ENCODE data around the gene PSMD11. TPM values are rescaled to one million over a fixed set of nuclear protein-coding genes. Genes with fewer than 3 reads are reported as not detected.

PSMD11 gene
- total RNA-seq, 4 donors from 2014 or later = 33.2 to 74.3 (median 52.5) TPM

GRCh38 chr17:32493976-32494513, 49.7 kb downstream of the PSMD11 start:
- H3K36me3 ChIP-seq = peaks cover 0 to 5% (median 0%) of the 10 kb centered on the region in 3 donors
- no peak for TF ChIP-seq POLR2A (IDR thresholded peaks at IDR 0.05)
- TF ChIP-seq CTCF (IDR thresholded peaks at IDR 0.05) = no peak
- no peaks in the 10 kb centered on the region for H3K9me3 ChIP-seq
- no peak overlapping the region for H3K4me3 ChIP-seq
- peak in 1 of 3 donors; percentile 37 for DNase-seq
- peak overlapping the region in 1 of 4 donors; percentile 74 for H3K27ac ChIP-seq
- no peaks in the 10 kb centered on the region for H3K27me3 ChIP-seq
- H3K4me1 ChIP-seq = peaks cover 0 to 24% (median 9%) of the 10 kb centered on the region in 4 donors

GRCh38 chr17:32494621-32495358, 50.5 kb downstream of the PSMD11 start:
- peak in 1 of 3 donors; percentile 39 for DNase-seq
- H3K27ac ChIP-seq = peak overlapping the region in 1 of 4 donors; percentile 17
- no peak overlapping the region for H3K4me3 ChIP-seq
- no peaks in the 10 kb centered on the region for H3K9me3 ChIP-seq
- H3K36me3 ChIP-seq = peaks cover 0 to 5% (median 0%) of the 10 kb centered on the region in 3 donors
- no peak for TF ChIP-seq POLR2A (IDR thresholded peaks at IDR 0.05)
- no peak for TF ChIP-seq CTCF (IDR thresholded peaks at IDR 0.05)
- no peaks in the 10 kb centered on the region for H3K27me3 ChIP-seq
- peaks cover 0 to 21% (median 9%) of the 10 kb centered on the region in 4 donors for H3K4me1 ChIP-seq

GRCh38 chr17:32495359-32496231, 51.3 kb downstream of the PSMD11 start:
- Histone ChIP-seq H3K4me3 (peak overlapping the region in 1 of 4 donors; percentile 3), H3K9me3 (no peaks in the 10 kb centered on the region), H3K36me3 (peaks cover 0 to 5% (median 0%) of the 10 kb centered on the region in 3 donors), H3K4me1 (peaks cover 0 to 19% (median 9%) of the 10 kb centered on the region in 4 donors), H3K27me3 (no peaks in the 10 kb centered on the region), H3K27ac (peak overlapping the region in 1 of 4 donors; percentile 17)
- no peak for TF ChIP-seq POLR2A (IDR thresholded peaks at IDR 0.05)
- peak in 1 of 3 donors; percentile 47 for DNase-seq

GRCh38 chr17:32496395-32497073, 52.2 kb downstream of the PSMD11 start:
- peak in 1 of 3 donors; percentile 39 for DNase-seq
- H3K4me3 ChIP-seq = no peak overlapping the region
- peaks cover 0 to 19% (median 9%) of the 10 kb centered on the region in 4 donors for H3K4me1 ChIP-seq
- H3K27ac ChIP-seq = no peak overlapping the region
- no peaks in the 10 kb centered on the region for H3K9me3 ChIP-seq
- H3K36me3 ChIP-seq = peaks cover 0 to 5% (median 0%) of the 10 kb centered on the region in 3 donors
- H3K27me3 ChIP-seq = no peaks in the 10 kb centered on the region
- TF ChIP-seq CTCF (IDR thresholded peaks at IDR 0.05) (no peak), POLR2A (IDR thresholded peaks at IDR 0.05) (no peak)

GRCh38 chr17:32497431-32498205, 53.3 kb downstream of the PSMD11 start:
- TF ChIP-seq CTCF (IDR thresholded peaks at IDR 0.05) = no peak
- no peak for TF ChIP-seq POLR2A (IDR thresholded peaks at IDR 0.05)
- peaks cover 0 to 10% (median 8%) of the 10 kb centered on the region in 4 donors for H3K4me1 ChIP-seq
- H3K36me3 ChIP-seq = peaks cover 0 to 11% (median 0%) of the 10 kb centered on the region in 3 donors
- no peaks in the 10 kb centered on the region for H3K27me3 ChIP-seq
- H3K9me3 ChIP-seq = no peaks in the 10 kb centered on the region
- H3K27ac ChIP-seq = no peak overlapping the region
- H3K4me3 ChIP-seq = no peak overlapping the region
- DNase-seq = peak in 1 of 3 donors; percentile 34
